PC-9 (cell line): ENCODE results near the gene ZC3H12C.

ENCODE experiments used
- EZH2 ChIP-seq: fragments of 200-600 bp; sonication (generic); IDR thresholded peaks from 2 replicates; pipeline ENCODE4 v1.8.0; 2017; ENCODE audit warnings: antibody characterized with exemption, low read depth
- TF ChIP-seq, protein P1 (sequence below): fragments of 200-600 bp; sonication (generic); conservative IDR thresholded peaks from 2 replicates; pipeline ENCODE4 v1.6.1; 2017; ENCODE audit warnings: mixed run types, antibody characterized with exemption, mild to moderate bottlenecking, moderate library complexity

GRCh38 chr11:110161061-110161460, 67.9 kb downstream of the ZC3H12C start:
- TF ChIP-seq EZH2: no peak
- TF ChIP-seq, protein P1, sequence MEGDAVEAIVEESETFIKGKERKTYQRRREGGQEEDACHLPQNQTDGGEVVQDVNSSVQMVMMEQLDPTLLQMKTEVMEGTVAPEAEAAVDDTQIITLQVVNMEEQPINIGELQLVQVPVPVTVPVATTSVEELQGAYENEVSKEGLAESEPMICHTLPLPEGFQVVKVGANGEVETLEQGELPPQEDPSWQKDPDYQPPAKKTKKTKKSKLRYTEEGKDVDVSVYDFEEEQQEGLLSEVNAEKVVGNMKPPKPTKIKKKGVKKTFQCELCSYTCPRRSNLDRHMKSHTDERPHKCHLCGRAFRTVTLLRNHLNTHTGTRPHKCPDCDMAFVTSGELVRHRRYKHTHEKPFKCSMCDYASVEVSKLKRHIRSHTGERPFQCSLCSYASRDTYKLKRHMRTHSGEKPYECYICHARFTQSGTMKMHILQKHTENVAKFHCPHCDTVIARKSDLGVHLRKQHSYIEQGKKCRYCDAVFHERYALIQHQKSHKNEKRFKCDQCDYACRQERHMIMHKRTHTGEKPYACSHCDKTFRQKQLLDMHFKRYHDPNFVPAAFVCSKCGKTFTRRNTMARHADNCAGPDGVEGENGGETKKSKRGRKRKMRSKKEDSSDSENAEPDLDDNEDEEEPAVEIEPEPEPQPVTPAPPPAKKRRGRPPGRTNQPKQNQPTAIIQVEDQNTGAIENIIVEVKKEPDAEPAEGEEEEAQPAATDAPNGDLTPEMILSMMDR: no peak
